IPS-NIHi7 (cell line): Measurements from ENCODE around the gene BNC2.

ENCODE experiments used
- DNase-seq: peaks from one replicate; pipeline ENCODE4 v3.0.0; 2012; ENCODE audit warnings: mixed read lengths; ENCODE audit errors: extremely low spot score

The BNC2 gene

GRCh38 chr9:16675131-16675530 is 195.3 kb downstream of the BNC2 start:
- no peak for DNase-seq

DNA sequence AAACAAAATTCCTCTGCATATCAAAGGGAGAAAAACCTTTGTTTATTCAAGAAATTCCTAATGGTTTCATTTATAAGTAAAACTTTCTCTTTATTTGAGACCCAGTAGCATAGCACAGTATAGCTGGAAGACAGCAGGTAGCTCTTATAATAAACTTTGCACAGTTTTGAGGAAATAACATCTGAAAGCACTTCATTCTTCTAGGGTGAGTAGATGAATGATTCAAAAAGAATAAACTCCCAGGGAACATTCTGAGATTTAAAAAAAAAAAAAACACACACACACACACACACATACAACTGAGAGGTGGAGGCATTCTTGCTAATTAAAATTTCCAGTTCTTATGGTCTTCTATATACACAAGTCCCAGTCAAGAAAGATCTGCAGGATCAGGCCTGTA is 197.3 kb downstream of the BNC2 start:
- no peak for DNase-seq

- no peak for DNase-seq
Measured at GRCh38 chr9:16672501-16672900, 198.0 kb downstream of the BNC2 start.

DNA sequence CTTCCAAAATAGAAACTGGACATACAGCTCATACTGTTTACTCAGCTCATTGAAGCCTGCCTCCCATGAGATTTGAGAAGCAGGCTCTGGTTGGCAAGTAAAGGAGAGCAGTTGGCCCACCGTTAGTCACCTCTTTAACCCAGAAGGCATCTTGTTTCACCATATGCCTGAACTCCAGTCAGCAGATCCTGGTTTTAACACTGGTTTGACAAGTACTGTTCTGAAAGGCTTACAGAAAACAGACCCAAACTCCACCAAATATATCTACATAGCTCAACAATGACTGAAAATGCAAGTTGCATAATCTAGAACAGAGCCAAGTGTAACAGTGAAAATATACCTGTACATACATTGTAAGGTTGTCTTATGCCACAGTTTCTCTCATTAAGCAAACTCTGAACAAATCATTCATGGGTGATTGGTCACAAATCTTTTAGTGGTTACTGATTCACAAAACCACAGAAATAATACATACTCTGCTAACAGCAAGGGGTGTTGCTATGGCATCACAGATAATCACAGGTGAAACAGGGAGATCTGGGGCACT is 198.8 kb downstream of the BNC2 start:
- no peak for DNase-seq

DNA sequence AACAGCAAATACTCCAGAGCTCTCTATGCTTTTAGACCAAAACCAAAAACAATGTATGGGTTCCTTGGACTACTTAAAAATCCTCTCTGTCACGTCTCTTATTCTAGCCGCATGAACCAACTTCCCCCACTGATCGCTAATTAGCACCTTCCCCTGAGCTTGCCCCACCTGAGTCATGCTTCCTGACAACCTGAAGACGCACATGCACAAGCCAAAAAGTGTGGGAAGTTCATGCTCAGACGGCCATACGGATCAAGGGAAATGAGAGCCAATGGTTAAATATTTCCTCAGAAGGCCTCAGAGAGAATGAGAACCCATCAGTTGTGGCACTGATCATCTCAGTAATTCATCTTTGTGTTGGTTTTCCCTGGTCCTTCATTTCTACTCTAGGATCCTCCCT is 199.7 kb downstream of the BNC2 start:
- DNase-seq = no peak

DNA sequence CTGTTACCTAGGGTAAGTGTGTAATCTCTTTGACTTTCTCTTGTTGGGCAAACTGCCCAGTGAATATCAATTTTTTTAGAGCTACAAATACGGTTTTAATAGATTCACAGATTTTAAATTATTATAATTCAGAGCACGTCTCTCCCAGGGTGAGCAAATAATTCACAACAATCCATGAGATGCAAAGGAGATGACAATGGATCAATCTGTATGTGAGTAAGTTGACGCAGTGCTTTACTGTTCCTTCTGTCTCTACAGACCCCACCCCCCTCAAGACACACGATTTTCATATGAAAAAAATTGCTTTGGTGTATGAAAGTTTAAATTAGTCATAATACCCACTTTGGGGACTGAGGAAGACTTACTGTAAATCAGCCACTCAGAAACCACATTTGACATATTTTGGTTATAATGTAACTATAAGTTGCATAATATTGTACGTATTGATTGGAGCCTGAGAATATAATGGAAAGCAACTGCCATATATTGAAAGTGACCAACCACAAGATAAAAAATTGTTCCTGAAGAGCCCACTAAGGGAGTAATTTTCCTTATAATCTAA is 201.7 kb downstream of the BNC2 start:
- no peak for DNase-seq

DNA sequence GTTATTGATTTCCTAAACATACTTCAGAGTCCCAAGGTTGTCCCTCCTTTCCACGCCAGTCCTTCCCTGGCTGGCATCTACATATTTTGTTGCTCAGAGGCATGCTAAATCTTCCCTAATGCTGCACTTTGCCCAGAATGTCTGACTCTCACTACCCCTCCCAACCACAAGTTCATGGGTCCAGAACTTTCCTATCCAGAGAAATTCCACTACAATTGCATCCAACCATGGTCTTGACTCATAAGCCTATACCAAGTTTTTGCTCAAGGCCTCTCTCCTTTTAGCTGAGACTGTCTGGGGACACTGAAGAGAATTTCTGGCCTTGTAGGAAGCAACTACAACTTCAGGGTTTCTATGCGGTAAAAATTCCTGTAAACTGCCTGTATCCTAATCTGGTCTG is 206.3 kb downstream of the BNC2 start:
- DNase-seq = no peak

DNA sequence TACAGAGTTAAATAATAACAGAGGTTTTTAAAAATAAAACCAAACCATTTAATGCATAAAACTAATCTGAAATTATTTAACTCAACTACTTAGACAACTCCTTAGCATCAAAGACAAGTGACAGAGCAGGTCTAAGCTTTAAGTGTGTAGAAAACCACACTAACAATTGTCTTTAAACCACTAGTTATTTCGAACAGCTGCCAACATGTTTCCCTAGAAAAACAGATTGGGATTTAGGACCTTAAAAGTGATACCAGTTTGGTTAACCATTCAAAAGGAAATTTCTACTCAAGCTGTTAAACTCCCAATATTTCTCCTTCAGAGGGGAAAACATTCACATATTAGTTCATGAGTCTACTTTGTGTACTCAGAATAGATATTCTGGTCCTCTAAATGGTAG is 208.7 kb downstream of the BNC2 start:
- no peak for DNase-seq

GRCh38 chr9:16659096-16659495 is 211.4 kb downstream of the BNC2 start:
- no peak for DNase-seq

DNA sequence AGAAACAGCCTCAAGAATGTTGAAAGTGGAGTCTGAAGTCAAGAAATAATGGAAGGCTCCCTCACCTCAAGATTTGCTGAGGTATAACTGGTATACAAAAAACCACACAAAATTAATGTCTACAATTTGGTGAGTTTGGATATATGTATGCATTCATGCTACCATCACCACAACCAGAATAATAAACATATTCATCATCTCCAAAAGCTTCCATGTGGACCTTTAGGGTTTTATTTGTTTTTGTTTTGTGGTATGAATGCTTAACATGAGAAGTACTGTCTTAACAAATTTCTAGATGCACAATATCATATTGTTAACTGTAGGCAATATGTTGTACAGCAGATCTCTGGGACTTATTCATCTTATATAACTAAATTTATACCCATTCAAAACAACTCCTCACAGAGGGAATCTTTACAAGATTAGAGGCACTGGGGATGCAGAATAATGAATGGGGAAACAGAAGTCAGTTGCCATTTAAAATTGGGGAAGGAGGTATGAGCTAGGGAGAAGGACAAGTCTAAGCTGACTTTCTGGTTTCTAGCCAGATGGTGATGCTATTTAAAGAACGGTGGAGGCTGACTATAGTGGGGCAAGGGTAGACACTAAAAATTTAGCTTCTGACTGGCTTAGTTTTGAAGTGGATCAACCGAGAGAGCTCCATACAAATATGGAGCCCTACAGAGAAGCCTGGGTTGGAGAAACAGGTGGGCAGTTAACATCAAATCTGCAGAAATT is 213.9 kb downstream of the BNC2 start:
- DNase-seq = no peak

DNA sequence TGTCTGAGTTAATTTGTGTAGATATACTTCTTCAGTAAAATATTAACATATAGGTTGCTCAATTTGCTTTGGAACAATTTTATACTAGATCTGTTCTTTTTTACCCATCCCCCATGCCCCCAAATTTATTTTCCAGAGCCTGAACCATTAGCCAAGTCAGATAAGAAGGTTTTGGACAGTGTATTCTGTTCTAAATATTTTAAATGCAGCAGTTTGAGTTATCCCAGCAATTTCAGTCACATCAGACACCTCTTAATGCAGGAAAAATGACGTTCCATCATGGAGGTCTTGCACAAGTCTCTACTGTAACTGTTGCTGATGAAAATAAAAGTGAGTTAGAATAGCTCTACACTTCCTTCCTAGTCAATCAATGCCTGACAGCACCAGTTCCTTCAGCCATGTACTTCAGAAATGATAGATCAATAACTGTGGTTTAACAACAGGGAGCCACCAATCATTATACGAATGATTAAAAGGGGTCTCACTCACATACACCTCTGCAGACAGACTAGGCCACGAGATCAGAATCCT is 215.8 kb downstream of the BNC2 start:
- DNase-seq = no peak

GRCh38 chr9:16653491-16654399 is 216.7 kb downstream of the BNC2 start:
- DNase-seq = no peak

GRCh38 chr9:16652582-16652981 is 217.9 kb downstream of the BNC2 start:
- DNase-seq = no peak

- DNase-seq = no peak
Measured at GRCh38 chr9:16651446-16651964, 219.0 kb downstream of the BNC2 start.

GRCh38 chr9:16645970-16646369 is 224.5 kb downstream of the BNC2 start:
- DNase-seq = no peak

- DNase-seq = no peak
Measured at GRCh38 chr9:16642421-16643109, 227.9 kb downstream of the BNC2 start.

GRCh38 chr9:16640649-16641048 is 229.8 kb downstream of the BNC2 start:
- no peak for DNase-seq

DNA sequence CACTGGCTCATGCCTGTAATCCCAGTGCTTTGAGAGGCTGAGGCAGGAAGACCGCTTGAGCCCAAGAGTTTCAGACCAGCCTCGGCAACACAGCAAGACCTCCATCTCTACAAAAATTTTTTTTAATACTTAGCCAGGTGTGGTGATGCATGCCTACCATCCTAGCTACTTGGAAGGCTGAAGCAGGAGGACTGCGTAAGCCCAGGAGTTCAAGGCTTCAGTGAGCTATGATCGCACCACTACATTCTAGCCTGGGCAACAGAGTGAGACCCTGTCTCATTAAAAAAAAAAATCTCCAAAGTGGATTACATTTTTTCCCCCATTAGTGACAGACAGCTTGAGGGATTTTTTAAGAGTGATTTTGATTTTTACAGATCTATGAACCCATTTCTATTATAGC is 230.8 kb downstream of the BNC2 start:
- no peak for DNase-seq

DNA sequence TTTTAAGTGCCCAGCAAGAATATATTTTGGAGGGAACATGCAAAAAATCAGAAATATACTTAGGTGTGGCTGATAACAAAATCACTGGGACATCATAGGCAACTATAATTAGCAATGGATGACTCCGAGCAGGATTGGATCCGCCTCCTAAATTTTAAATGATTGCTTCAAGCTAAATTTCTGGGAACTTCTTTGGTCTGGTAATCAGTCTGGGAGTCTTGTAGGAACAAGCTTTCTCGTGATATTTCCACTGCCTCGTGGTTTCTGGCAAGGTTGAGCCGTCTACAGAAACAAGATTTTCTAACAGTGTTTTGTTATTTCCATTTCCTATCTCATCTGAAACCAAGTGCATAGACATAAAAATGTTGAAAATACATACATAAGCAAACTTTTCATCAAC is 232.6 kb downstream of the BNC2 start:
- no peak for DNase-seq

DNA sequence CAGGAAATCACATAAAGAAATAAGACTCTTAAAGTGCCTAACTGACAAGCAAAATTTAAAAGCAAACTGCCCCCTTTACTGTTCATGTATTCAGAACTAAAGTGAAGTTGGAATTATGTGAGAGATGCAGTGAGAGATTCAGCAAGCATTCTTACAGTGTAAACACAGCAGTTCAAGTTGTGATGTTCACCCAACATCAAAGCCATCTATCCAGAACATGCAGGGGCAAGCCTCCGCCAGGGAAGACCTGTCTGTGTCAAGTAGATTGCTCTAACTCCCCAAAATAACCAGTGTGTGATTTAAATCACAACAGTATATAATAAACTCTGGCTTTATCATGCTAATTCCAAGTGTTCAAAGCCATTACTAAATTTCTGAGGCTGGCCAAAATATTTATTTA is 233.3 kb downstream of the BNC2 start:
- DNase-seq = no peak

DNA sequence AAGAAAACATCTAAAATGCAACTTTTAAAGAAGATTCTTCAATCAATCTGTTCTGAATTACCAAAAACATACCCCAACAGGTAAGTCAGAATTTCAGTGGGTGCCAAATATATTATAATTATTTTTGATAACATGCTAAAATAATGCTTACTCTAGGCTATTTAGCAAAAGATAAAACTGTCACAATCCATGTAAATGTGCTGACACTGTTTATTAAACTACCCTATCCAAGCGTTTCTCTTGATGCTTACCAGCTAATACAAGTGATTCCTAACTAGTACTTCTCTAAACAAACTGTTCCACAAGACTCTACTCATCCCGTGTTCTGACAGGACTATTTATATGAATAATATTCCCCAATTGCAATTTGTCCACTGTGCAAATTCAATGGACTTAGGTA is 236.7 kb downstream of the BNC2 start:
- no peak for DNase-seq
